Mammary epithelial cell (primary cell): ENCODE measurements around the gene SGF29.

Source experiments
- CTCF ChIP-seq, 2 donors: IDR thresholded peaks in 1 of 2; conservative IDR thresholded peaks in 1 of 2; 2 replicates each; pipeline ENCODE4 v1.5.1; 2011 to 2012; ENCODE audit warnings: inconsistent platforms in 2 of 2, low read length in 2 of 2, mild to moderate bottlenecking in 2 of 2, control low read depth in 1 of 2, low read depth in 1 of 2; ENCODE audit not compliant: insufficient read depth in 1 of 2; ENCODE audit errors: extremely low read depth in 1 of 2
- EZH2 ChIP-seq: IDR thresholded peaks from 2 replicates; pipeline ENCODE4 v1.6.1; 2012; ENCODE audit warnings: low read length, inconsistent platforms, borderline replicate concordance

GRCh38 chr16:28505489-28506137 is 48.1 kb upstream of the SGF29 start:
- TF ChIP-seq EZH2 (no peak), CTCF (conservative IDR thresholded peaks at IDR 0.05 in 1 of 2, IDR thresholded peaks at IDR 0.05 in 1 of 2; ENCODE audit: extremely low read depth in 1 of 2, insufficient read depth in 1 of 2, low read depth in 1 of 2, low read length in 2 of 2) (no peak)
